TTC549 (cell line): ENCODE data around the gene ARHGAP35.
"Not testable (repeated sequence)": the region's sequence is repeated elsewhere in the genome, so short reads cannot be mapped to it uniquely, and the experiment has no call there.

Source experiments
- FAIRE-seq: peaks from 2 replicates; lab custom pipeline; 2012; peaks lifted over from hg19 to GRCh38; lab: Jason Lieb, UNC

ARHGAP35 gene

GRCh38 chr19:46860846-46861690, at the start of gene ARHGAP35:
Gene ARHGAP35, plus strand, starts transcription at chr19:46860997. Its CDS starts 57,679 bp downstream, at chr19:46918676.
- FAIRE-seq = no peak

- FAIRE-seq = no peak
These were observed 47.6 kb upstream of the ARHGAP35 start for GRCh38 chr19:46812977-46813838.

- FAIRE-seq = no peak
These were observed 46.9 kb upstream of the ARHGAP35 start for GRCh38 chr19:46813839-46814358.

GRCh38 chr19:46815833-46816627, 44.8 kb upstream of the ARHGAP35 start:
- no peak for FAIRE-seq

- no peak for FAIRE-seq
These were observed 42.0 kb upstream of the ARHGAP35 start for GRCh38 chr19:46818812-46819211.

GRCh38 chr19:46821512-46822409, 39.0 kb upstream of the ARHGAP35 start:
- no peak for FAIRE-seq

GRCh38 chr19:46822410-46822787, 38.4 kb upstream of the ARHGAP35 start:
- not testable (repeated sequence) for FAIRE-seq

- no peak for FAIRE-seq
These were observed 37.7 kb upstream of the ARHGAP35 start for GRCh38 chr19:46823049-46823448.

GRCh38 chr19:46824890-46825730, 35.7 kb upstream of the ARHGAP35 start:
- FAIRE-seq = no peak

GRCh38 chr19:46825731-46826055, 35.1 kb upstream of the ARHGAP35 start:
- FAIRE-seq = no peak

GRCh38 chr19:46828484-46828883, 32.3 kb upstream of the ARHGAP35 start:
- FAIRE-seq = no peak

GRCh38 chr19:46830864-46831263, 29.9 kb upstream of the ARHGAP35 start:
- FAIRE-seq = no peak

GRCh38 chr19:46834121-46834520, 26.7 kb upstream of the ARHGAP35 start:
- no peak for FAIRE-seq

- FAIRE-seq = no peak
These were observed 25.8 kb upstream of the ARHGAP35 start for GRCh38 chr19:46834984-46835383.

- no peak for FAIRE-seq
These were observed 22.6 kb upstream of the ARHGAP35 start for GRCh38 chr19:46838160-46838559.

- FAIRE-seq = no peak
These were observed 20.9 kb upstream of the ARHGAP35 start for GRCh38 chr19:46839752-46840497.

- no peak for FAIRE-seq
These were observed 20.3 kb upstream of the ARHGAP35 start for GRCh38 chr19:46840498-46840942.

- no peak for FAIRE-seq
These were observed 19.2 kb upstream of the ARHGAP35 start for GRCh38 chr19:46841458-46842083.

GRCh38 chr19:46842791-46843190, 18.0 kb upstream of the ARHGAP35 start:
- no peak for FAIRE-seq
